DOHH2 (cell line): ENCODE measurements around the gene CEBPA.
"Not testable (repeated sequence)": the region's sequence is repeated elsewhere in the genome, so short reads cannot be mapped to it uniquely, and the experiment has no call there.

Experiments
- H3F3A ChIP-seq: fragments of 200-600 bp; sonication (generic), shearing (Covaris generic); 2 replicates; pipeline ENCODE4 v1.6.0; 2016; ENCODE audit warnings: antibody characterized with exemption, mild to moderate bottlenecking; ENCODE audit not compliant: control insufficient read depth, insufficient read depth
- H3K27ac ChIP-seq: fragments of 200-600 bp; sonication (generic); 2 replicates; pipeline ENCODE4 v1.5.1; 2014; ENCODE audit warnings: low read depth, mild to moderate bottlenecking, low read length, moderate library complexity
- H3K27me3 ChIP-seq: fragments of 200-600 bp; sonication (generic); 2 replicates; pipeline ENCODE4 v1.6.1; 2014; ENCODE audit warnings: mild to moderate bottlenecking, low read length, mixed read lengths; ENCODE audit not compliant: control insufficient read depth
- H3K36me3 ChIP-seq: fragments of 200-600 bp; sonication (generic); 2 replicates; pipeline ENCODE4 v1.6.1; 2014; ENCODE audit warnings: mild to moderate bottlenecking, low read length, moderate library complexity, mixed read lengths; ENCODE audit not compliant: control insufficient read depth
- H3K4me1 ChIP-seq: fragments of 200-600 bp; sonication (generic); 2 replicates; pipeline ENCODE4 v1.6.1; 2014; ENCODE audit warnings: mild to moderate bottlenecking, low read length, mixed read lengths; ENCODE audit not compliant: control insufficient read depth
- H3K4me2 ChIP-seq: fragments of 200-600 bp; sonication (generic); 2 replicates; pipeline ENCODE4 v1.6.0; 2014; ENCODE audit warnings: mild to moderate bottlenecking, low read length, moderate library complexity
- H3K4me3 ChIP-seq: fragments of 200-600 bp; sonication (generic); 2 replicates; pipeline ENCODE4 v1.5.1; 2014; ENCODE audit warnings: mild to moderate bottlenecking, low read length, mixed read lengths
- H3K79me2 ChIP-seq: fragments of 200-600 bp; sonication (generic); 2 replicates; pipeline ENCODE4 v1.6.1; 2014; ENCODE audit warnings: mild to moderate bottlenecking, low read length, mixed read lengths; ENCODE audit not compliant: control insufficient read depth
- H3K9me2 ChIP-seq: fragments of 200-600 bp; sonication (generic); replicated peaks from 2 replicates; pipeline ENCODE4 v1.6.1; 2014; ENCODE audit warnings: mild to moderate bottlenecking, low read length, mixed read lengths; ENCODE audit not compliant: control insufficient read depth
- H3K9me3 ChIP-seq: fragments of 200-600 bp; sonication (generic); 2 replicates; pipeline ENCODE4 v1.6.1; 2014; ENCODE audit warnings: antibody characterized with exemption, low read length, mixed read lengths; ENCODE audit not compliant: control insufficient read depth, insufficient read depth
- H4K20me1 ChIP-seq: fragments of 200-600 bp; sonication (generic); 2 replicates; pipeline ENCODE4 v1.6.0; 2014; ENCODE audit warnings: low read depth, mild to moderate bottlenecking, antibody characterized with exemption, low read length, moderate library complexity; ENCODE audit not compliant: control insufficient read depth, insufficient read depth
- EZH2phosphoT487 ChIP-seq: fragments of 200-600 bp; sonication (generic); IDR thresholded peaks from 2 replicates; pipeline ENCODE4 v1.6.1; 2017; ENCODE audit warnings: borderline replicate concordance, mild to moderate bottlenecking, antibody characterized with exemption, low read length, moderate library complexity, mixed read lengths
- TF ChIP-seq, protein P1 (sequence below): fragments of 200-600 bp; sonication (generic); IDR thresholded peaks from one replicate; pipeline ENCODE4 v1.5.1; 2014; ENCODE audit warnings: antibody characterized with exemption, mild to moderate bottlenecking, low read depth, low read length; ENCODE audit not compliant: poor library complexity, severe bottlenecking

Gene CEBPA

GRCh38 chr19:33323093-33323820 is 20.9 kb upstream of the CEBPA start:
- H4K20me1 ChIP-seq: no peaks in the 10 kb centered on the region
- H3K27me3 ChIP-seq: no peaks in the 10 kb centered on the region
- no peak overlapping the region for H3K4me3 ChIP-seq
- no peak overlapping the region for H3K27ac ChIP-seq
- H3F3A ChIP-seq: no peaks in the 10 kb centered on the region
- H3K4me2 ChIP-seq: no peak overlapping the region
- no peaks in the 10 kb centered on the region for H3K79me2 ChIP-seq
- H3K9me2 ChIP-seq: no peaks in the 10 kb centered on the region
- no peaks in the 10 kb centered on the region for H3K9me3 ChIP-seq
- no peak for TF ChIP-seq EZH2phosphoT487
- TF ChIP-seq, protein P1, sequence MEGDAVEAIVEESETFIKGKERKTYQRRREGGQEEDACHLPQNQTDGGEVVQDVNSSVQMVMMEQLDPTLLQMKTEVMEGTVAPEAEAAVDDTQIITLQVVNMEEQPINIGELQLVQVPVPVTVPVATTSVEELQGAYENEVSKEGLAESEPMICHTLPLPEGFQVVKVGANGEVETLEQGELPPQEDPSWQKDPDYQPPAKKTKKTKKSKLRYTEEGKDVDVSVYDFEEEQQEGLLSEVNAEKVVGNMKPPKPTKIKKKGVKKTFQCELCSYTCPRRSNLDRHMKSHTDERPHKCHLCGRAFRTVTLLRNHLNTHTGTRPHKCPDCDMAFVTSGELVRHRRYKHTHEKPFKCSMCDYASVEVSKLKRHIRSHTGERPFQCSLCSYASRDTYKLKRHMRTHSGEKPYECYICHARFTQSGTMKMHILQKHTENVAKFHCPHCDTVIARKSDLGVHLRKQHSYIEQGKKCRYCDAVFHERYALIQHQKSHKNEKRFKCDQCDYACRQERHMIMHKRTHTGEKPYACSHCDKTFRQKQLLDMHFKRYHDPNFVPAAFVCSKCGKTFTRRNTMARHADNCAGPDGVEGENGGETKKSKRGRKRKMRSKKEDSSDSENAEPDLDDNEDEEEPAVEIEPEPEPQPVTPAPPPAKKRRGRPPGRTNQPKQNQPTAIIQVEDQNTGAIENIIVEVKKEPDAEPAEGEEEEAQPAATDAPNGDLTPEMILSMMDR: no peak
- H3K4me1 ChIP-seq: no peaks in the 10 kb centered on the region
- no peaks in the 10 kb centered on the region for H3K36me3 ChIP-seq

- Histone ChIP-seq H3K79me2 (no peaks in the 10 kb centered on the region), H3K4me1 (no peaks in the 10 kb centered on the region), H3K36me3 (no peaks in the 10 kb centered on the region), H3K9me3 (no peaks in the 10 kb centered on the region), H3K27me3 (no peaks in the 10 kb centered on the region), H3F3A (no peaks in the 10 kb centered on the region), H3K4me3 (no peak overlapping the region), H4K20me1 (no peaks in the 10 kb centered on the region), H3K9me2 (no peaks in the 10 kb centered on the region), H3K4me2 (no peak overlapping the region), H3K27ac (no peak overlapping the region)
- TF ChIP-seq, protein P1: no peak
- TF ChIP-seq EZH2phosphoT487: no peak
These were observed 18.3 kb upstream of the CEBPA start for GRCh38 chr19:33320636-33321035.

DNA sequence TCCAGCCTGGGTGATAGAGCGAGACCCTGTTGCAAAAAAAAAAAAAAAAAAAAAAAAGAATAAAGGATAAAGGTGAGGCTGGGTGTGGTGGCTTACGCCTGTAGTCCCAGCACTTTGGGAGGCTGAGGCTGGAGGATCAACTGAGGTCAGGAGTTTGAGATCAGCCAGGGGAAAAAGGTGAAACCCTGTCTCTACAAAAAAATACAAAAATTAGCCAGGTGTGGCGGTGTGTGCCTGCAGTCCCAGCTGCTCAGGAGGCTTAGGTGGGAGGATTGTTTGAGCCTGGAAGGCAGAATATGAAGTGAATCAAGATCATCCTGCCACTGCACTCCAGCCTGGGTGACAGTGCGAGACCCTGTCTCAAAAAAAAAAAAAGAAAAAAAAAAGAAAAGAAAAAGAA is 15.7 kb upstream of the CEBPA start:
- H3K4me1 ChIP-seq, H3K27ac ChIP-seq, H3K9me3 ChIP-seq, H3K27me3 ChIP-seq, H3K4me2 ChIP-seq, H3K36me3 ChIP-seq, H3K79me2 ChIP-seq, H4K20me1 ChIP-seq, H3K4me3 ChIP-seq, H3K9me2 ChIP-seq, H3F3A ChIP-seq: not testable (repeated sequence)

GRCh38 chr19:33317517-33317916 is 15.2 kb upstream of the CEBPA start:
- no peaks in the 10 kb centered on the region for H3K27me3 ChIP-seq
- TF ChIP-seq EZH2phosphoT487: no peak
- TF ChIP-seq, protein P1: no peak
- H3K4me1 ChIP-seq: peaks cover 2% of the 10 kb centered on the region
- H4K20me1 ChIP-seq: no peaks in the 10 kb centered on the region
- H3K9me3 ChIP-seq: no peaks in the 10 kb centered on the region
- H3K4me2 ChIP-seq: no peak overlapping the region
- no peak overlapping the region for H3K27ac ChIP-seq
- no peaks in the 10 kb centered on the region for H3K9me2 ChIP-seq
- no peaks in the 10 kb centered on the region for H3F3A ChIP-seq
- no peaks in the 10 kb centered on the region for H3K79me2 ChIP-seq
- H3K36me3 ChIP-seq: no peaks in the 10 kb centered on the region
- H3K4me3 ChIP-seq: no peak overlapping the region
